HepG2 (cell line): Measurements from ENCODE around the gene TMEM190. TPM values are rescaled to one million over a fixed set of nuclear protein-coding genes. Genes with fewer than 3 reads are reported as not detected.

Experiments used
- ATAC-seq: fragments of 200-7000 bp; cut with Tn5 transposase; 3 replicates; pipeline ENCODE4 v1.9.1; 2020; ENCODE audit warnings: mild to moderate bottlenecking, moderate library complexity
- BruUV-seq: library from RNA; stranded (reverse); fragments of 400-500 nt; replicated peaks from 2 replicates; lab custom pipeline; 2021; lab: Mats Ljungman, UMichigan
- CTCF ChIA-PET: fragments of 300-600 bp; formaldehyde crosslinking; extraction: SDS; loops from one replicate; lab custom pipeline; 2021; ENCODE audit warnings: low total read pairs, inconsistent platforms, low intra/inter-chr PET ratio; lab: Yijun Ruan, JAX
- POLR2A ChIA-PET: fragments of 350-600 bp; sonication (Branson Sonifier 250); formaldehyde crosslinking; loops from one replicate; lab custom pipeline; 2020; ENCODE audit warnings: antibody characterized with exemption, inconsistent platforms; lab: Yijun Ruan, JAX
- DNase-seq: peaks from one replicate; pipeline ENCODE4 v3.0.0-alpha.2; 2015; ENCODE audit warnings: low spot score
- FAIRE-seq: peaks from 3 replicates; lab custom pipeline; 2011; peaks lifted over from hg19 to GRCh38; lab: Jason Lieb, UNC
- H2AFZ ChIP-seq: one replicate; pipeline ENCODE4 v1.6.1; 2011; ENCODE audit warnings: low read length, inconsistent platforms
- H3K27ac ChIP-seq: fragments of 300-600 bp; 3 replicates; pipeline ENCODE4 v1.8.0; 2011; ENCODE audit warnings: mixed run types, mild to moderate bottlenecking, mixed read lengths, low read length, inconsistent platforms; ENCODE audit not compliant: insufficient read depth; ENCODE audit errors: extremely low read length
- H3K27me3 ChIP-seq, 2 experiments: fragments of 200-600 bp in 1 of 2; 2 replicates in 1 of 2; 3 replicates in 1 of 2; pipeline versions ENCODE4 v1.6.0 to v1.8.0; 2011; ENCODE audit warnings: low read length in 2 of 2, mild to moderate bottlenecking in 2 of 2, moderate library complexity in 2 of 2, inconsistent platforms in 1 of 2; ENCODE audit not compliant: insufficient read depth in 2 of 2, control insufficient read depth in 1 of 2
- H3K36me3 ChIP-seq, 2 experiments: fragments of 200-600 bp in 1 of 2; replicated peaks in 1 of 2; 2 replicates in 1 of 2; 3 replicates in 1 of 2; pipeline versions ENCODE4 v1.5.1 to v1.8.0; 2011; ENCODE audit warnings: low read length in 2 of 2, inconsistent platforms in 1 of 2; ENCODE audit not compliant: insufficient read depth in 2 of 2, control insufficient read depth in 1 of 2
- H3K4me1 ChIP-seq: 2 replicates; pipeline ENCODE4 v1.5.1; 2012; ENCODE audit warnings: low read length, inconsistent platforms; ENCODE audit not compliant: insufficient read depth
- H3K4me2 ChIP-seq: 2 replicates; pipeline ENCODE4 v1.6.0; 2011; ENCODE audit warnings: low read depth, low read length, inconsistent platforms
- H3K4me3 ChIP-seq, 3 experiments: fragments of 200-600 bp in 1 of 3; sonication (generic), shearing (Covaris generic) in 1 of 3; replicated peaks in 1 of 3; 2 replicates each; pipeline ENCODE4 v1.5.1; 2011 to 2016; ENCODE audit warnings: low read length in 3 of 3, inconsistent platforms in 2 of 3, low read depth in 2 of 3, mild to moderate bottlenecking in 2 of 3, control low read depth in 1 of 3, mixed read lengths in 1 of 3; ENCODE audit not compliant: insufficient read depth in 1 of 3
- H3K79me2 ChIP-seq: one replicate; pipeline ENCODE4 v1.6.1; 2011; ENCODE audit warnings: low read length, inconsistent platforms; ENCODE audit not compliant: insufficient read depth
- H3K9ac ChIP-seq: 2 replicates; pipeline ENCODE4 v1.6.0; 2011; ENCODE audit warnings: mild to moderate bottlenecking, low read depth, low read length, inconsistent platforms; ENCODE audit not compliant: insufficient read depth
- H3K9me3 ChIP-seq: 2 replicates; pipeline ENCODE4 v1.5.1; 2012; ENCODE audit warnings: mild to moderate bottlenecking, low read length
- H4K20me1 ChIP-seq: 2 replicates; pipeline ENCODE4 v1.6.0; 2011; ENCODE audit warnings: inconsistent platforms, mild to moderate bottlenecking, low read length, moderate library complexity; ENCODE audit not compliant: insufficient read depth
- CBX1 ChIP-seq: IDR thresholded peaks from one replicate; pipeline ENCODE4 v1.6.1; 2016; ENCODE audit warnings: antibody characterized with exemption, low read depth
- EP300 ChIP-seq, 3 experiments: sonication (generic) in 1 of 3; formaldehyde crosslinking in 1 of 3; IDR thresholded peaks; 2 replicates each; pipeline versions ENCODE4 v1.5.1 to v1.6.1; 2011 to 2020; ENCODE audit warnings: low read depth in 2 of 3, low read length in 2 of 3, borderline replicate concordance in 1 of 3, improper control_type of control experiment in 1 of 3, mild to moderate bottlenecking in 1 of 3, missing genetic modification reagents in 1 of 3, moderate library complexity in 1 of 3
- FIP1L1 ChIP-seq: fragments of 200-400 bp; formaldehyde crosslinking; IDR thresholded peaks from 2 replicates; pipeline ENCODE4 v1.6.1; 2018; ENCODE audit warnings: low read depth, mild to moderate bottlenecking, low read length, moderate library complexity, borderline replicate concordance; ENCODE audit not compliant: insufficient read depth
- FOXJ3 ChIP-seq: sonication (generic); formaldehyde crosslinking; IDR thresholded peaks from 2 replicates; pipeline ENCODE4 v1.4.0; 2020; ENCODE audit warnings: missing genetic modification reagents, mild to moderate bottlenecking, borderline replicate concordance
- HINFP ChIP-seq: sonication (generic); formaldehyde crosslinking; IDR thresholded peaks from 2 replicates; pipeline ENCODE4 v1.4.0; 2020; ENCODE audit warnings: low read depth, mild to moderate bottlenecking, missing genetic modification reagents
- KLF13 ChIP-seq: sonication (generic); formaldehyde crosslinking; IDR thresholded peaks from 2 replicates; pipeline ENCODE4 v1.4.0; 2020; ENCODE audit warnings: mild to moderate bottlenecking, missing genetic modification reagents
- KMT2A ChIP-seq: sonication (generic); formaldehyde crosslinking; IDR thresholded peaks from 2 replicates; pipeline ENCODE4 v1.4.0; 2020; ENCODE audit warnings: missing genetic modification reagents
- MBD4 ChIP-seq: IDR thresholded peaks from 2 replicates; pipeline ENCODE4 v1.6.1; 2012; ENCODE audit warnings: low read length, inconsistent platforms, borderline replicate concordance
- RERE ChIP-seq: IDR thresholded peaks from 2 replicates; pipeline ENCODE4 v1.6.1; 2016; ENCODE audit warnings: low read depth, missing genetic modification reagents, missing compliant biosample characterization
- ZKSCAN1 ChIP-seq: fragments of 150-350 bp; IDR thresholded peaks from 2 replicates; pipeline ENCODE4 v1.6.1; 2014; ENCODE audit warnings: low read length
- ZNF24 ChIP-seq: fragments of 450-650 bp; IDR thresholded peaks from 2 replicates; pipeline ENCODE4 v1.6.1; 2017; ENCODE audit warnings: antibody characterized with exemption, mild to moderate bottlenecking
- ZNF263 ChIP-seq: sonication (generic); formaldehyde crosslinking; IDR thresholded peaks from 2 replicates; pipeline ENCODE4 v1.4.0; 2020; ENCODE audit warnings: missing genetic modification reagents
- ZSCAN12 ChIP-seq: sonication (generic); formaldehyde crosslinking; IDR thresholded peaks from 2 replicates; pipeline ENCODE4 v1.9.0; 2021; ENCODE audit warnings: mild to moderate bottlenecking, missing genetic modification reagents
- WGBS: methylation state at CpG from one replicate; pipeline ENCODE4 v1.1.6; 2017; ENCODE audit warnings: low lambda C conversion rate; 5-methylcytosine and 5-hydroxymethylcytosine counted together
- in situ Hi-C: cut with HindIII; loops from 2 replicates; pipeline ENCODE4 v1.10.0; 2017; ENCODE audit warnings: low pct_unique_long_range_greater_than_20kb; ENCODE audit not compliant: extremely low pct_ligation_motif_present
- intact Hi-C: fragments of 100-400 bp; cut with micrococcal nuclease; formaldehyde crosslinking; loops from one replicate; pipeline ENCODE4 v1.10.0; 2022; ENCODE audit not compliant: unreplicated experiment
- polyA plus RNA-seq, 8 experiments: library from polyadenylated mRNA; depleted of rRNA in 3 of 8; stranded (reverse) in 7 of 8; unstranded in 1 of 8; fragments of >200 nt; fragmentation: Illumina TruSeq in 4 of 8; extraction: Trizol in 4 of 8; gene quantifications; 2 replicates each; pipeline versions ENCODE4 v1.2.1 to v1.2.3, GENCODE V29; 2011 to 2016; ENCODE audit warnings: low read depth in 4 of 8, missing spikeins in 1 of 8, mixed read lengths in 1 of 8; ENCODE audit not compliant: insufficient read depth in 1 of 8
- total RNA-seq, 5 experiments: library from RNA; depleted of rRNA; stranded (reverse); fragments of >200 nt; fragmentation: Illumina TruSeq; extraction: Trizol; gene quantifications; 2 replicates each; pipeline ENCODE4 v1.2.3, GENCODE V29; 2016; ENCODE audit warnings: low read depth in 1 of 5

The TMEM190 gene
- total and polyA plus RNA-seq, 2 of the 13 experiments (the other 11 are each of a cell fraction or from before 2014, with no cell fraction given): 0.35 to 0.83 TPM

- TF ChIP-seq RERE (CRISPR knock-in tag) (no peak), ZSCAN12 (no peak)
Observed at GRCh38 chr19:55382522-55383054, 6.0 kb downstream of the TMEM190 start (continued).

GRCh38 chr19:55383279-55384130 lies 6.9 kb downstream of the TMEM190 start:
- FAIRE-seq: no peak

More at GRCh38 chr19:55383279-55384130, 6.9 kb downstream of the TMEM190 start:
- WGBS: 97% methylated on average over 67 of the region's 88 CpGs
- Histone ChIP-seq H3K27ac (no peak overlapping the region), H3K9ac (no peak overlapping the region), H3K79me2 (peaks cover 30% of the 10 kb centered on the region), H3K9me3 (no peaks in the 10 kb centered on the region), H3K36me3 (peaks cover 8 to 19% of the 10 kb centered on the region in 2 experiments), H3K4me1 (peaks cover 35% of the 10 kb centered on the region), H2AFZ (no peak overlapping the region), H3K4me2 (no peak overlapping the region), H3K4me3 (no peak overlapping the region), H3K27me3 (no peaks in the 10 kb centered on the region; a peak in 1 of 5 replicates), H4K20me1 (peaks cover 27% of the 10 kb centered on the region)
- ChIA-PET POLR2A (interaction anchor here (1.3 kb wide), 1 partner anchor 50 kb away, joined by 4 read pairs; no protein-coding TSS in a partner anchor), CTCF (no interaction called here)
- no peak for ATAC-seq
- in situ Hi-C loops: no loop called here
- TF ChIP-seq ZNF24: no peak
- TF ChIP-seq KLF13 (CRISPR knock-in tag): no peak
- TF ChIP-seq ZKSCAN1: no peak
- TF ChIP-seq EP300 (IDR thresholded peaks at IDR 0.05; ENCODE audit: low read depth in 2 of 2, low read length in 2 of 2): no peak
- TF ChIP-seq EP300 (CRISPR knock-in tag; IDR thresholded peaks at IDR 0.05; ENCODE audit: borderline replicate concordance): no peak
- TF ChIP-seq FOXJ3 (CRISPR knock-in tag): no peak
- no peak for TF ChIP-seq HINFP (CRISPR knock-in tag)
- no peak for TF ChIP-seq MBD4
- no peak for TF ChIP-seq CBX1
- TF ChIP-seq FIP1L1: no peak
- no peak for TF ChIP-seq ZNF263 (CRISPR knock-in tag)
- no peak for TF ChIP-seq KMT2A (CRISPR knock-in tag)
- DNase-seq: no peak
- intact Hi-C loops: no loop called here
- no TSS peak for BruUV-seq
